HEK293 (cell line): Measurements from ENCODE around the gene CARS1.

Source experiments
- CTCF ChIA-PET: fragments of 350-600 bp; formaldehyde crosslinking; extraction: SDS; loops from one replicate; lab custom pipeline; 2021; ENCODE audit warnings: antibody characterized with exemption; lab: Yijun Ruan, JAX
- POLR2A ChIA-PET: fragments of 300-600 bp; formaldehyde crosslinking; extraction: SDS; loops from one replicate; lab custom pipeline; 2020; ENCODE audit warnings: antibody characterized with exemption, inconsistent platforms; lab: Yijun Ruan, JAX
- H3K27ac ChIP-seq: fragments of 200-500 bp; sonication (Bioruptor generic); 2 replicates; pipeline ENCODE4 v1.5.1; 2014; ENCODE audit warnings: low read depth, low read length, control low read depth, inconsistent platforms; ENCODE audit errors: extremely low read depth
- H3K36me3 ChIP-seq, 2 experiments: fragments of 200-500 bp in 1 of 2; sonication (Bioruptor generic) in 1 of 2; 1 replicate in 1 of 2; 2 replicates in 1 of 2; pipeline ENCODE4 v1.5.1; 2014 to 2017; ENCODE audit warnings: inconsistent platforms in 2 of 2, low read length in 2 of 2; ENCODE audit not compliant: control insufficient read depth in 2 of 2, insufficient read depth in 1 of 2
- H3K4me1 ChIP-seq: fragments of 200-500 bp; sonication (Bioruptor generic); 2 replicates; pipeline ENCODE4 v1.5.1; 2014; ENCODE audit warnings: mild to moderate bottlenecking, low read length, inconsistent platforms; ENCODE audit not compliant: control insufficient read depth, insufficient read depth
- H3K4me3 ChIP-seq: 2 replicates; pipeline ENCODE4 v1.5.1; 2011; ENCODE audit warnings: low read depth, mild to moderate bottlenecking, control low read depth, low read length, moderate library complexity
- H3K9me3 ChIP-seq: fragments of 200-500 bp; sonication (Bioruptor generic); 2 replicates; pipeline ENCODE4 v1.5.1; 2014; ENCODE audit warnings: low read depth, low read length, inconsistent platforms; ENCODE audit not compliant: control insufficient read depth, insufficient read depth
- BCL11A ChIP-seq: fragments of 450-650 bp; formaldehyde crosslinking; IDR thresholded peaks from 2 replicates; pipeline ENCODE4 v1.5.1; 2016; ENCODE audit warnings: low read depth, missing biosample characterization, missing genetic modification characterization
- EGR2 ChIP-seq: fragments of 450-650 bp; formaldehyde crosslinking; IDR thresholded peaks from 2 replicates; pipeline ENCODE4 v1.5.1; 2016; ENCODE audit warnings: low read depth, missing biosample characterization, missing genetic modification characterization
- GLIS2 ChIP-seq: fragments of 450-650 bp; formaldehyde crosslinking; IDR thresholded peaks from 2 replicates; pipeline ENCODE4 v1.5.1; 2016; ENCODE audit warnings: missing biosample characterization, missing genetic modification characterization
- MEIS1 ChIP-seq: sonication (generic); formaldehyde crosslinking; IDR thresholded peaks from 2 replicates; pipeline ENCODE4 v1.8.1; 2022; ENCODE audit warnings: missing genetic modification reagents, mild to moderate bottlenecking, borderline replicate concordance
- TCF7L2 ChIP-seq: IDR thresholded peaks from 2 replicates; pipeline ENCODE4 v1.6.1; 2011; ENCODE audit warnings: low read depth, mild to moderate bottlenecking, inconsistent platforms, low read length, moderate library complexity, borderline replicate concordance
- ZBTB1 ChIP-seq: fragments of 450-650 bp; formaldehyde crosslinking; IDR thresholded peaks from 2 replicates; pipeline ENCODE4 v1.5.1; 2016; ENCODE audit warnings: missing biosample characterization, missing genetic modification characterization
- ZFHX2 ChIP-seq: fragments of 450-650 bp; formaldehyde crosslinking; conservative IDR thresholded peaks from 2 replicates; pipeline ENCODE4 v1.5.1; 2016; ENCODE audit warnings: missing biosample characterization, missing genetic modification characterization
- ZNF10 ChIP-seq: fragments of 450-650 bp; formaldehyde crosslinking; IDR thresholded peaks from 2 replicates; pipeline ENCODE4 v1.5.1; 2017; ENCODE audit warnings: missing biosample characterization, missing genetic modification characterization
- ZNF121 ChIP-seq: fragments of 450-650 bp; formaldehyde crosslinking; IDR thresholded peaks from 2 replicates; pipeline ENCODE4 v1.5.1; 2016; ENCODE audit warnings: missing biosample characterization, missing genetic modification characterization
- ZNF175 ChIP-seq: fragments of 450-650 bp; formaldehyde crosslinking; IDR thresholded peaks from 2 replicates; pipeline ENCODE4 v1.5.1; 2016; ENCODE audit warnings: missing biosample characterization, missing genetic modification characterization
- ZNF248 ChIP-seq: fragments of 450-650 bp; formaldehyde crosslinking; IDR thresholded peaks from 2 replicates; pipeline ENCODE4 v1.5.1; 2017; ENCODE audit warnings: missing biosample characterization, missing genetic modification characterization
- ZNF311 ChIP-seq: fragments of 450-650 bp; formaldehyde crosslinking; IDR thresholded peaks from 2 replicates; pipeline ENCODE4 v1.5.1; 2017; ENCODE audit warnings: missing biosample characterization, missing genetic modification characterization, borderline replicate concordance
- ZNF350 ChIP-seq: fragments of 450-650 bp; formaldehyde crosslinking; IDR thresholded peaks from 2 replicates; pipeline ENCODE4 v1.5.0; 2017; ENCODE audit warnings: missing biosample characterization, mild to moderate bottlenecking, missing genetic modification characterization
- ZNF391 ChIP-seq: fragments of 450-650 bp; formaldehyde crosslinking; IDR thresholded peaks from 2 replicates; pipeline ENCODE4 v1.5.1; 2016; ENCODE audit warnings: low read depth, missing biosample characterization, missing genetic modification characterization, borderline replicate concordance
- ZNF404 ChIP-seq: fragments of 450-650 bp; formaldehyde crosslinking; IDR thresholded peaks from 2 replicates; pipeline ENCODE4 v1.5.1; 2017; ENCODE audit warnings: missing biosample characterization, missing genetic modification characterization
- ZNF416 ChIP-seq: fragments of 450-650 bp; formaldehyde crosslinking; IDR thresholded peaks from 2 replicates; pipeline ENCODE4 v1.5.1; 2016; ENCODE audit warnings: missing biosample characterization, missing genetic modification characterization
- ZNF561 ChIP-seq: fragments of 450-650 bp; IDR thresholded peaks from 2 replicates; pipeline ENCODE4 v1.5.1; 2018; ENCODE audit warnings: missing biosample characterization, missing genetic modification characterization, borderline replicate concordance
- ZNF610 ChIP-seq: fragments of 450-650 bp; formaldehyde crosslinking; IDR thresholded peaks from 2 replicates; pipeline ENCODE4 v1.5.1; 2016; ENCODE audit warnings: missing biosample characterization, missing genetic modification characterization, borderline replicate concordance
- ZNF623 ChIP-seq: fragments of 450-650 bp; formaldehyde crosslinking; IDR thresholded peaks from 2 replicates; pipeline ENCODE4 v1.5.1; 2016; ENCODE audit warnings: missing biosample characterization, missing genetic modification characterization
- ZNF654 ChIP-seq: fragments of 450-650 bp; formaldehyde crosslinking; IDR thresholded peaks from 2 replicates; pipeline ENCODE4 v1.5.1; 2016; ENCODE audit warnings: low read depth, missing biosample characterization, missing genetic modification characterization
- ZNF677 ChIP-seq: fragments of 450-650 bp; IDR thresholded peaks from 2 replicates; pipeline ENCODE4 v1.5.0; 2018; ENCODE audit warnings: missing biosample characterization, mild to moderate bottlenecking, missing genetic modification characterization, moderate library complexity
- ZNF707 ChIP-seq: fragments of 450-650 bp; formaldehyde crosslinking; IDR thresholded peaks from 2 replicates; pipeline ENCODE4 v1.5.1; 2016; ENCODE audit warnings: missing biosample characterization, missing genetic modification characterization
- ZNF843 ChIP-seq: fragments of 450-650 bp; formaldehyde crosslinking; IDR thresholded peaks from 2 replicates; pipeline ENCODE4 v1.5.1; 2016; ENCODE audit warnings: missing biosample characterization, missing genetic modification characterization
- TF ChIP-seq, protein P1 (sequence below): fragments of 450-650 bp; formaldehyde crosslinking; IDR thresholded peaks from 2 replicates; pipeline ENCODE4 v1.5.1; 2016; ENCODE audit warnings: missing biosample characterization, missing genetic modification characterization, low read depth
- TF ChIP-seq, protein P2 (sequence below): fragments of 450-650 bp; formaldehyde crosslinking; IDR thresholded peaks from 2 replicates; pipeline ENCODE4 v1.5.1; 2016; ENCODE audit warnings: missing biosample characterization, missing genetic modification characterization
- TF ChIP-seq, protein P3 (sequence below): fragments of 450-650 bp; formaldehyde crosslinking; IDR thresholded peaks from 2 replicates; pipeline ENCODE4 v1.5.1; 2016; ENCODE audit warnings: missing biosample characterization, missing genetic modification characterization
- TF ChIP-seq, protein P4 (sequence below): fragments of 450-650 bp; formaldehyde crosslinking; IDR thresholded peaks from 2 replicates; pipeline ENCODE4 v1.5.1; 2016; ENCODE audit warnings: missing biosample characterization, missing genetic modification characterization

The CARS1 gene

DNA sequence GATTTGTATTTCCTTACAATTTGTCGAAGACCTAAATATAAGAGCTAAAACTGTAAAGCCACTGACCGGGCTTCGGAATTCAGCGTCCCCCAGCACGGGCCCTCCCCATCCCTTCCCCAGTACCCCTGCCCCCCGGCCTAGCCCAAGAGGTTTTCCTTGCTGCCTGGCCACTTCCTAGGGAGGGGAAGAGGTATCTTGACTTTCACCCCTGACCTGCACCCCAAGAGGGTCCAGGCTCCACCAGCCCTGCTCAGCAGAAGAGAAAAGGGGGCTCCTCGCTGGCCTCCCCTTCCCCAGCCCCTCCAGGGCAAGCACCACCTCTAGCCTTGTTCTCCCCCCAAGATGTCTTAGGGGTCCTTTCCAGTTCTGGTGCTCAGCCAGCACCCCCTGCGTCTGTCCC lies 26.1 kb upstream of the CARS1 start:
- no peaks in the 10 kb centered on the region for H3K4me1 ChIP-seq
- ChIA-PET CTCF (no interaction called here), POLR2A (no interaction called here)
- TF ChIP-seq, protein P1, sequence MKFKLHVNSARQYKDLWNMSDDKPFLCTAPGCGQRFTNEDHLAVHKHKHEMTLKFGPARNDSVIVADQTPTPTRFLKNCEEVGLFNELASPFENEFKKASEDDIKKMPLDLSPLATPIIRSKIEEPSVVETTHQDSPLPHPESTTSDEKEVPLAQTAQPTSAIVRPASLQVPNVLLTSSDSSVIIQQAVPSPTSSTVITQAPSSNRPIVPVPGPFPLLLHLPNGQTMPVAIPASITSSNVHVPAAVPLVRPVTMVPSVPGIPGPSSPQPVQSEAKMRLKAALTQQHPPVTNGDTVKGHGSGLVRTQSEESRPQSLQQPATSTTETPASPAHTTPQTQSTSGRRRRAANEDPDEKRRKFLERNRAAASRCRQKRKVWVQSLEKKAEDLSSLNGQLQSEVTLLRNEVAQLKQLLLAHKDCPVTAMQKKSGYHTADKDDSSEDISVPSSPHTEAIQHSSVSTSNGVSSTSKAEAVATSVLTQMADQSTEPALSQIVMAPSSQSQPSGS (tag by site-specific recombination) = no peak
- no peak for TF ChIP-seq BCL11A (tag by site-specific recombination)
- TF ChIP-seq EGR2 (tag by site-specific recombination) = no peak
- TF ChIP-seq ZNF416 (tag by site-specific recombination) = no peak
- no peak for TF ChIP-seq MEIS1
- TF ChIP-seq ZNF391 = no peak
- TF ChIP-seq ZFHX2 = no peak
- no peak for TF ChIP-seq ZNF404 (tag by site-specific recombination)
- TF ChIP-seq GLIS2 (tag by site-specific recombination) = no peak
- no peak for TF ChIP-seq TCF7L2
- no peak for TF ChIP-seq ZNF10 (tag by site-specific recombination)
- TF ChIP-seq, protein P2, sequence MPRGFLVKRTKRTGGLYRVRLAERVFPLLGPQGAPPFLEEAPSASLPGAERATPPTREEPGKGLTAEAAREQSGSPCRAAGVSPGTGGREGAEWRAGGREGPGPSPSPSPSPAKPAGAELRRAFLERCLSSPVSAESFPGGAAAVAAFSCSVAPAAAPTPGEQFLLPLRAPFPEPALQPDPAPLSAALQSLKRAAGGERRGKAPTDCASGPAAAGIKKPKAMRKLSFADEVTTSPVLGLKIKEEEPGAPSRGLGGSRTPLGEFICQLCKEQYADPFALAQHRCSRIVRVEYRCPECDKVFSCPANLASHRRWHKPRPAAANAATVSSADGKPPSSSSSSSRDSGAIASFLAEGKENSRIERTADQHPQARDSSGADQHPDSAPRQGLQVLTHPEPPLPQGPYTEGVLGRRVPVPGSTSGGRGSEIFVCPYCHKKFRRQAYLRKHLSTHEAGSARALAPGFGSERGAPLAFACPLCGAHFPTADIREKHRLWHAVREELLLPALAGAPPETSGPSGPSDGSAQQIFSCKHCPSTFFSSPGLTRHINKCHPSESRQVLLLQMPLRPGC (tag by site-specific recombination) = no peak
- TF ChIP-seq, protein P3, sequence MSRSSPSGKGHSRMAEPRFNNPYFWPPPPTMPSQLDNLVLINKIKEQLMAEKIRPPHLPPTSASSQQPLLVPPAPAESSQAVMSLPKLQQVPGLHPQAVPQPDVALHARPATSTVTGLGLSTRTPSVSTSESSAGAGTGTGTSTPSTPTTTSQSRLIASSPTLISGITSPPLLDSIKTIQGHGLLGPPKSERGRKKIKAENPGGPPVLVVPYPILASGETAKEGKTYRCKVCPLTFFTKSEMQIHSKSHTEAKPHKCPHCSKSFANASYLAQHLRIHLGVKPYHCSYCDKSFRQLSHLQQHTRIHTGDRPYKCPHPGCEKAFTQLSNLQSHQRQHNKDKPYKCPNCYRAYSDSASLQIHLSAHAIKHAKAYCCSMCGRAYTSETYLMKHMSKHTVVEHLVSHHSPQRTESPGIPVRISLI (tag by site-specific recombination) = no peak
- TF ChIP-seq ZNF843 (tag by site-specific recombination) = no peak
- TF ChIP-seq ZBTB1 (tag by site-specific recombination) = no peak
- no peak for TF ChIP-seq ZNF610 (tag by site-specific recombination)
- no peaks in the 10 kb centered on the region for H3K36me3 ChIP-seq
- no peak overlapping the region for H3K27ac ChIP-seq
- no peaks in the 10 kb centered on the region for H3K9me3 ChIP-seq
- no peak overlapping the region for H3K4me3 ChIP-seq

DNA sequence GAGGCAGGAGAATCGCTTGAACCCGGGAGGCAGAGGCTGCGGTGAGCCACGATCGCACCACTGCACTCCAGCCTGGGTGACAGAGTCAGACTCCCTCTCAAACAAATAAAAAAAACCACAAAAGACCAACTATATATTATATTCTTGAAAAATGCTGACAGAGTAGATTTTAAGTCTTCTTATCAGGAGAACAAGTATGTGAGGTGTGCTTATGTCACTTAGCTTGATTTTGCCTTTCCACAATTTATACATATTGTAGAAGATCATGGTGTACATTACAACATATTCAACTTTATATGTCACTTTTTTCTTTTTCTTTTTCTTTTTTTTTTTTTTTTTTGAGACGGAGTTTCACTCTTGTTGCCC lies 24.1 kb upstream of the CARS1 start:
- ChIA-PET CTCF (interaction anchor here (0.8 kb wide), 1 partner anchor 44 kb away, joined by 4 read pairs; no protein-coding TSS in a partner anchor), POLR2A (no interaction called here)
- Histone ChIP-seq H3K27ac (no peak overlapping the region), H3K9me3 (no peaks in the 10 kb centered on the region), H3K4me1 (no peaks in the 10 kb centered on the region), H3K36me3 (no peaks in the 10 kb centered on the region), H3K4me3 (no peak overlapping the region)
- no peak for TF ChIP-seq ZNF561 (tag by site-specific recombination)
- TF ChIP-seq ZNF175 (tag by site-specific recombination) = no peak
- TF ChIP-seq ZNF654 (tag by site-specific recombination) = no peak
- TF ChIP-seq ZNF707 = no peak
- no peak for TF ChIP-seq ZNF677
- TF ChIP-seq ZBTB1 (tag by site-specific recombination) = no peak
- no peak for TF ChIP-seq ZNF623
- TF ChIP-seq, protein P1 (tag by site-specific recombination) = no peak
- no peak for TF ChIP-seq ZNF350 (tag by site-specific recombination)
- no peak for TF ChIP-seq ZNF121
- TF ChIP-seq ZNF311 (tag by site-specific recombination) = no peak
- TF ChIP-seq, protein P4, sequence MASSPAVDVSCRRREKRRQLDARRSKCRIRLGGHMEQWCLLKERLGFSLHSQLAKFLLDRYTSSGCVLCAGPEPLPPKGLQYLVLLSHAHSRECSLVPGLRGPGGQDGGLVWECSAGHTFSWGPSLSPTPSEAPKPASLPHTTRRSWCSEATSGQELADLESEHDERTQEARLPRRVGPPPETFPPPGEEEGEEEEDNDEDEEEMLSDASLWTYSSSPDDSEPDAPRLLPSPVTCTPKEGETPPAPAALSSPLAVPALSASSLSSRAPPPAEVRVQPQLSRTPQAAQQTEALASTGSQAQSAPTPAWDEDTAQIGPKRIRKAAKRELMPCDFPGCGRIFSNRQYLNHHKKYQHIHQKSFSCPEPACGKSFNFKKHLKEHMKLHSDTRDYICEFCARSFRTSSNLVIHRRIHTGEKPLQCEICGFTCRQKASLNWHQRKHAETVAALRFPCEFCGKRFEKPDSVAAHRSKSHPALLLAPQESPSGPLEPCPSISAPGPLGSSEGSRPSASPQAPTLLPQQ (tag by site-specific recombination) = no peak
- TF ChIP-seq ZNF248 (tag by site-specific recombination) = no peak
